Neural cell (in vitro differentiated cells): ENCODE data around the gene APOB. TPM values are rescaled to one million over a fixed set of nuclear protein-coding genes. Genes with fewer than 3 reads are reported as not detected.

Source experiments
- H2AFZ ChIP-seq: fragments of 200-600, 300-800 bp; sonication (generic), shearing (Covaris generic); 2 replicates; pipeline ENCODE4 v1.6.0; 2014; ENCODE audit warnings: low read depth, mild to moderate bottlenecking, antibody characterized with exemption, low read length, moderate library complexity
- H3F3A ChIP-seq: fragments of 200-600 bp; shearing (Covaris generic); 2 replicates; pipeline ENCODE4 v1.6.1; 2016; ENCODE audit warnings: mild to moderate bottlenecking, moderate library complexity, mixed read lengths, antibody characterized with exemption, low read length; ENCODE audit not compliant: insufficient read depth, poor library complexity, severe bottlenecking
- H3K27ac ChIP-seq: fragments of 200-600, 300-800 bp; sonication (generic), shearing (Covaris generic); 2 replicates; pipeline ENCODE4 v1.5.1; 2014; ENCODE audit warnings: mild to moderate bottlenecking, low read length, moderate library complexity
- H3K27me3 ChIP-seq: fragments of 300-800, 200-600 bp; sonication (generic), shearing (Covaris generic); 2 replicates; pipeline ENCODE4 v1.6.0; 2014; ENCODE audit warnings: mild to moderate bottlenecking, low read depth, low read length, moderate library complexity; ENCODE audit not compliant: insufficient read depth
- H3K36me3 ChIP-seq: fragments of 300-800, 200-600 bp; sonication (generic), shearing (Covaris generic); 2 replicates; pipeline ENCODE4 v1.5.1; 2014; ENCODE audit warnings: mild to moderate bottlenecking, antibody characterized with exemption, low read length, moderate library complexity; ENCODE audit not compliant: insufficient read depth
- H3K4me2 ChIP-seq: fragments of 300-800, 200-600 bp; sonication (generic), shearing (Covaris generic); 2 replicates; pipeline ENCODE4 v1.6.0; 2014; ENCODE audit warnings: mild to moderate bottlenecking, low read length
- H3K4me3 ChIP-seq: fragments of 300-800, 200-600 bp; sonication (generic), shearing (Covaris generic); 2 replicates; pipeline ENCODE4 v1.5.1; 2014; ENCODE audit warnings: mild to moderate bottlenecking, low read length, moderate library complexity
- H3K79me2 ChIP-seq: fragments of 200-600 bp; shearing (Covaris generic); replicated peaks from 2 replicates; pipeline ENCODE4 v1.6.0; 2014; ENCODE audit warnings: mild to moderate bottlenecking, low read length, moderate library complexity; ENCODE audit not compliant: insufficient read depth
- H3K9ac ChIP-seq: fragments of 300-800, 200-600 bp; sonication (generic), shearing (Covaris generic); 2 replicates; pipeline ENCODE4 v1.6.1; 2016; ENCODE audit warnings: mild to moderate bottlenecking, low read length, mixed read lengths
- H3K9me2 ChIP-seq: fragments of 200-600 bp; shearing (Covaris generic); 2 replicates; pipeline ENCODE4 v1.6.1; 2016; ENCODE audit warnings: mild to moderate bottlenecking, low read length, mixed read lengths; ENCODE audit not compliant: insufficient read depth
- H3K9me3 ChIP-seq: fragments of 200-600, 300-800 bp; sonication (generic), shearing (Covaris generic); 2 replicates; pipeline ENCODE4 v1.6.1; 2016; ENCODE audit warnings: mild to moderate bottlenecking, mixed run types, low read length, moderate library complexity, mixed read lengths
- H4K20me1 ChIP-seq: fragments of 200-600 bp; shearing (Covaris generic); 2 replicates; pipeline ENCODE4 v1.6.1; 2016; ENCODE audit warnings: mild to moderate bottlenecking, mixed run types; ENCODE audit not compliant: insufficient read depth
- CTCF ChIP-seq: fragments of 450-650 bp; IDR thresholded peaks from 2 replicates; pipeline ENCODE4 v1.5.1; 2014; ENCODE audit warnings: antibody characterized with exemption, mild to moderate bottlenecking, moderate library complexity; ENCODE audit not compliant: poor library complexity, severe bottlenecking
- EP300 ChIP-seq: fragments of 450-650 bp; conservative IDR thresholded peaks from 2 replicates; pipeline ENCODE4 v1.6.1; 2014; ENCODE audit warnings: antibody characterized with exemption, mild to moderate bottlenecking, moderate library complexity; ENCODE audit not compliant: poor library complexity, severe bottlenecking
- EZH2 ChIP-seq: fragments of 200-600, 300-800 bp; shearing (Covaris generic), sonication (generic); IDR thresholded peaks from 2 replicates; pipeline ENCODE4 v1.6.1; 2014; ENCODE audit warnings: antibody characterized with exemption, low read length, borderline replicate concordance, mild to moderate bottlenecking; ENCODE audit not compliant: insufficient read depth, poor library complexity, severe bottlenecking
- MXI1 ChIP-seq: fragments of 450-650 bp; conservative IDR thresholded peaks from 2 replicates; pipeline ENCODE4 v1.6.1; 2014; ENCODE audit warnings: antibody characterized with exemption, mild to moderate bottlenecking; ENCODE audit not compliant: poor library complexity, severe bottlenecking
- POLR2AphosphoS5 ChIP-seq: IDR thresholded peaks from 2 replicates; pipeline ENCODE4 v1.6.1; 2012
- RAD21 ChIP-seq: fragments of 450-650 bp; conservative IDR thresholded peaks from 2 replicates; pipeline ENCODE4 v1.6.1; 2014; ENCODE audit warnings: antibody characterized with exemption, mild to moderate bottlenecking, moderate library complexity
- REST ChIP-seq: IDR thresholded peaks from 2 replicates; pipeline ENCODE4 v1.6.1; 2012; ENCODE audit warnings: borderline replicate concordance
- SMC3 ChIP-seq: fragments of 450-650 bp; conservative IDR thresholded peaks from 2 replicates; pipeline ENCODE4 v1.6.1; 2014; ENCODE audit warnings: antibody characterized with exemption, mild to moderate bottlenecking, moderate library complexity; ENCODE audit not compliant: poor library complexity
- TAF1 ChIP-seq: IDR thresholded peaks from 2 replicates; pipeline ENCODE4 v1.6.1; 2012; ENCODE audit warnings: low read depth
- polyA plus RNA-seq: library from polyadenylated mRNA; depleted of rRNA; stranded (reverse); fragments of >200 nt; gene quantifications from 2 replicates; pipeline ENCODE4 v1.2.3, GENCODE V29; 2014

The APOB gene
- polyA plus RNA-seq, 1 donor from 2014 or later: not detected

- Histone ChIP-seq H2AFZ (no peak overlapping the region), H3K9me3 (no peaks in the 10 kb centered on the region), H3F3A (no peaks in the 10 kb centered on the region), H3K4me2 (no peak overlapping the region), H3K27ac (no peak overlapping the region), H3K79me2 (no peaks in the 10 kb centered on the region), H3K36me3 (no peaks in the 10 kb centered on the region), H3K4me3 (no peak overlapping the region), H3K9ac (no peak overlapping the region), H3K27me3 (no peaks in the 10 kb centered on the region), H4K20me1 (no peaks in the 10 kb centered on the region), H3K9me2 (no peaks in the 10 kb centered on the region)
- TF ChIP-seq CTCF (no peak), POLR2AphosphoS5 (no peak), TAF1 (no peak), REST (no peak), EZH2 (no peak), EP300 (no peak), MXI1 (no peak), SMC3 (no peak), RAD21 (no peak)
Measured at GRCh38 chr2:21035974-21036707, 7.7 kb downstream of the APOB start.

GRCh38 chr2:21035282-21035973 lies 8.4 kb downstream of the APOB start:
- no peaks in the 10 kb centered on the region for H3K27me3 ChIP-seq
- H3K36me3 ChIP-seq: no peaks in the 10 kb centered on the region
- no peak overlapping the region for H3K4me3 ChIP-seq
- no peak overlapping the region for H2AFZ ChIP-seq
- H3K27ac ChIP-seq: no peak overlapping the region
- H3F3A ChIP-seq: no peaks in the 10 kb centered on the region
- TF ChIP-seq POLR2AphosphoS5 (no peak), TAF1 (no peak), MXI1 (no peak), REST (no peak), EZH2 (no peak), CTCF (no peak), RAD21 (no peak), EP300 (no peak), SMC3 (no peak)
- H3K9me3 ChIP-seq: no peaks in the 10 kb centered on the region
- no peak overlapping the region for H3K4me2 ChIP-seq
- no peaks in the 10 kb centered on the region for H3K79me2 ChIP-seq
- no peaks in the 10 kb centered on the region for H4K20me1 ChIP-seq
- H3K9me2 ChIP-seq: no peaks in the 10 kb centered on the region
- no peak overlapping the region for H3K9ac ChIP-seq
